Parathyroid adenoma (tissue), 2 donors: ENCODE results near the gene DNHD1.

Experiments used
- H2AFZ ChIP-seq: fragments of 300-600 bp; sonication (generic); one replicate; pipeline ENCODE4 v1.7.0; 2017; ENCODE audit warnings: antibody characterized with exemption, mild to moderate bottlenecking
- H3K27ac ChIP-seq: fragments of 300-600 bp; sonication (generic); one replicate; pipeline ENCODE4 v1.7.0; 2017
- H3K27me3 ChIP-seq: fragments of 300-600 bp; sonication (generic); one replicate; pipeline ENCODE4 v1.7.0; 2017; ENCODE audit warnings: low read length; ENCODE audit not compliant: control insufficient read depth, insufficient read depth
- H3K36me3 ChIP-seq: fragments of 300-600 bp; sonication (generic); one replicate; pipeline ENCODE4 v1.7.0; 2017; ENCODE audit warnings: low read length; ENCODE audit not compliant: control insufficient read depth, insufficient read depth
- H3K4me1 ChIP-seq: fragments of 300-600 bp; sonication (generic); one replicate; pipeline ENCODE4 v1.7.0; 2017; ENCODE audit warnings: control low read depth
- H3K4me2 ChIP-seq: fragments of 300-600 bp; sonication (generic); one replicate; pipeline ENCODE4 v1.7.0; 2017; ENCODE audit warnings: low read length
- H3K4me3 ChIP-seq: fragments of 300-600 bp; sonication (generic); one replicate; pipeline ENCODE4 v1.7.0; 2017; ENCODE audit warnings: low read depth, low read length
- H3K79me2 ChIP-seq: fragments of 300-600 bp; sonication (generic); one replicate; pipeline ENCODE4 v1.7.0; 2017; ENCODE audit warnings: control low read depth
- H3K9ac ChIP-seq: fragments of 300-600 bp; sonication (generic); one replicate; pipeline ENCODE4 v1.7.0; 2017; ENCODE audit warnings: mild to moderate bottlenecking
- H3K9me3 ChIP-seq: fragments of 300-600 bp; sonication (generic); one replicate; pipeline ENCODE4 v1.7.0; 2017; ENCODE audit warnings: low read length; ENCODE audit not compliant: control insufficient read depth
- CTCF ChIP-seq: fragments of 300-600 bp; sonication (generic); IDR thresholded peaks from one replicate; pipeline ENCODE4 v1.7.0; 2017; ENCODE audit warnings: antibody characterized with exemption, mild to moderate bottlenecking
- donor health status: primary hyperparathyroidism.

Gene DNHD1

DNA sequence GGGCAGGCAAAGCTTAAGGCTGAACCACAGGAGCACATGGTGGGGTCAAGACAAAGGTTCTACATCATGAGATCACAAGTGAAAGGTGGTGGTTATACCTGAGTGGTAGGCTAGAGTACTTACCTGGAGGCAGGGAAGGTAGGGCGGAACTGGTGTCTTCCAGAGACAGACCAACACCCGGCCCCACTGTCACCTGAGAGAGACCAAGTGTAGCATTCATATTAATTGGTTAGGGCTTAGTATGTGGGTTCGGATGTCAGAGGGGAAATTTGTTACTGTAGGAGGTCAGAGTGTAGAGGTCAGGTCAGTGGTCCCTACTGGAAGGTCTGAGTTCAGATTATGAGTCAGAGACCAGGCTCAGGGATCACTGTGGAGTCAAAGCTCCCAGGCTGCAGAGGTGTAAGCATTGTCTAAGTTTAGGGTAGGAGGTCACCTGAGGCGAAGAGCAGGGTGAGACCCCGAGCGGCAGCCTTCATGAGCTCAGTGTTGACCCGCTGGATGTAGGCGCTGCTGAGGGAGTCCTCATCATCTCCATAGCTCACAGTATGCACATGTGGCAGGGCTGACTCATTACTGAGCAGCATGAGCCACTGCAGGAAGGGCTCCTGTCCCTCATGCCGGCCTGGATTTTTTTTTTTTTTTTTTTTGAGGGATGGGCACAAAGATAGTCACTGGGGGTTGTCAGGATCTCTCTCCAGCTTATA is 119.0 kb downstream of the DNHD1 start:
- Histone ChIP-seq H3K4me1 (peaks cover 5% of the 10 kb centered on the region), H3K9me3 (no peaks in the 10 kb centered on the region), H2AFZ (no peak overlapping the region), H3K79me2 (no peaks in the 10 kb centered on the region), H3K27me3 (no peaks in the 10 kb centered on the region), H3K27ac (no peak overlapping the region), H3K9ac (no peak overlapping the region), H3K4me3 (no peak overlapping the region), H3K4me2 (no peak overlapping the region), H3K36me3 (no peaks in the 10 kb centered on the region)
- TF ChIP-seq CTCF: no peak

DNA sequence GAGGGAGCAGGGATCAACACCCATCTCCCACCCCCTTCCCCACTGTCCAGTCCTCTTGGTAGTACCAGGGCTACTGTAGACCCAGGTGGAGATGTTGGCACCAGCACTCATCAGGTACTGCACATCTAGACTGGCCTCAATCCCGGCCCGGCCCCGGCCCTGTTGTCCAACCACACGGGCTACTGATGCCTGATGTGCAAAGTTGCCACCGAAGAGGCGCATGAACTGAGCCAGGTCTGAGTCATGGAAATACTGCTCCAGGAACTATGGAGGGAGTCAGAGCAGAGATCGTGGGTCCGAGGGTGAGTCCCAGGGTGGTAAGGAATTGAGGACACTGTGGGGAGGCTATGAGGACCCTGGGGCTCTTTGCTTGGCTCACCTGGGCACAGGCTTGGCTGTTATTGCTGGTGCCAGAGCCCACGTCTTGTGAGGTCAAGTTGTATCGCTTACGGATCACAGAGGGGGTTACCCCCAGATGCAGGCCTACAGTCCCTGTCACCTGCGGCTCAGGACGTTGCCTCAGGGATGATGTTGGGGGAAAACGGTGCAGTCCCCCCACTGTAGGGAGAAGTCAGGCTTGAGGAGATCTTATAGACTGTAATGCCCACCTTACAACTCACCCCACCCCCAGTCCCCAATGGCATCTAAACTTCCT is 119.6 kb downstream of the DNHD1 start:
- Histone ChIP-seq H3K36me3 (no peaks in the 10 kb centered on the region), H3K4me3 (no peak overlapping the region), H2AFZ (no peak overlapping the region), H3K9ac (no peak overlapping the region), H3K4me2 (no peak overlapping the region), H3K79me2 (no peaks in the 10 kb centered on the region), H3K27ac (no peak overlapping the region), H3K9me3 (no peaks in the 10 kb centered on the region), H3K27me3 (no peaks in the 10 kb centered on the region), H3K4me1 (peaks cover 2% of the 10 kb centered on the region)
- TF ChIP-seq CTCF: no peak

- TF ChIP-seq CTCF: no peak
- no peaks in the 10 kb centered on the region for H3K9me3 ChIP-seq
- no peak overlapping the region for H3K9ac ChIP-seq
- no peaks in the 10 kb centered on the region for H3K27me3 ChIP-seq
- H3K4me3 ChIP-seq: no peak overlapping the region
- H3K79me2 ChIP-seq: no peaks in the 10 kb centered on the region
- H2AFZ ChIP-seq: no peak overlapping the region
- H3K27ac ChIP-seq: no peak overlapping the region
- no peaks in the 10 kb centered on the region for H3K36me3 ChIP-seq
- H3K4me2 ChIP-seq: no peak overlapping the region
- H3K4me1 ChIP-seq: peaks cover 2% of the 10 kb centered on the region
These were observed 120.3 kb downstream of the DNHD1 start for GRCh38 chr11:6617315-6617781.

DNA sequence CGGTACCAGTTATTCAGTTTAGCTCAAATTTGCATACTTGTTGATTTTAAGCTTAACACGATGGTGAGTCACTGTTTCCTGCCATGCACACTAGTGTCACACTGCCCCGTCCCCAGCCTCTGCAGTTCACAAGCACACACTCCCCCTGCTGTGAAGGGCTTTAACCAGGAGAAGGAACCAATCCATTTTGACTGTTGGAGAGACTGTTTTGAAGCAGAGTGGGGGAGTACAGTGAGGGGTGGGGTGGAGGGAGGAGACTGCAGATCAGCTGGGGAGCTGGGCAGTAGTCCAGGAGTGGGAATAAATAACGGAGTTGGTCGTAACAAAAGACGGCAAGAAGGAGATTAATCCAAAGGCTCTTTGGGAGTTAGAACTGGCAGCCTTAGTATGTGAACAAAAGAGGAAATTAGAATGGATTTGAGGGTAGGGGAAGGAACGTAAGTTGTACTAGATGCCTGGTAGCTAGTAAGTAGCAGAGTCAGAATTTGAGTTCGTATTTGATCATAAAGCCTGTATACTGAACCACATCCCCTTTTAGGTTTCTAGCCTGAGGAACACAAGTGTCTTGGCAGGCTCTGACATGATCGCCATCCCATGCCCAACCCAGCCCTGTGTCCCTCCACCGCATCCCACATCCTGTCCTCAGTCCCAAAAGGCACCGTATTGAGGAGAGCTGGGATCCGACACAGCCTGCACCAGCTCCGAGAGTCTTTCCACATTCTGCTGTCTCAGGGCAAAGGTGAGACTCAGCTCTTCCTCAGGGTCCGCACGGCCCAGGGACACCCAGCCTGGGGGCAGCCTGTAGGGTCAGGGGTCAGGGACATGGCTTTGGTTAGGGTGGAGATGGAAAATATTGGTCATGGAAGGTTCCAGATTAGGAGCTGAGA is 121.3 kb downstream of the DNHD1 start:
- Histone ChIP-seq H2AFZ (peak overlapping the region; percentile 33), H3K4me3 (peak overlapping the region; percentile 81), H3K9ac (no peak overlapping the region), H3K9me3 (no peaks in the 10 kb centered on the region), H3K27me3 (no peaks in the 10 kb centered on the region), H3K27ac (peak overlapping the region; percentile 67), H3K36me3 (no peaks in the 10 kb centered on the region), H3K79me2 (no peaks in the 10 kb centered on the region), H3K4me1 (peaks cover 2% of the 10 kb centered on the region), H3K4me2 (peak overlapping the region; percentile 91)
- no peak for TF ChIP-seq CTCF
